Suprapubic skin (tissue), 3 donors: ENCODE measurements around the gene NUFIP1.

ENCODE experiments used
- POLR2A ChIP-seq, 2 donors: fragments of 450-650 bp; IDR thresholded peaks; one replicate each; pipeline ENCODE4 v1.6.1; 2017; ENCODE audit warnings: antibody characterized with exemption in 2 of 2, mild to moderate bottlenecking in 2 of 2, moderate library complexity in 2 of 2
- TF ChIP-seq, protein P1 (sequence below), 2 donors: fragments of 200-600 bp in 1 of 2; fragments of 450-650 bp in 1 of 2; sonication (generic) in 1 of 2; IDR thresholded peaks; one replicate each; pipeline ENCODE4 v1.5.1; 2016 to 2019; ENCODE audit warnings: antibody characterized with exemption in 2 of 2, mild to moderate bottlenecking in 1 of 2, moderate library complexity in 1 of 2

DNA sequence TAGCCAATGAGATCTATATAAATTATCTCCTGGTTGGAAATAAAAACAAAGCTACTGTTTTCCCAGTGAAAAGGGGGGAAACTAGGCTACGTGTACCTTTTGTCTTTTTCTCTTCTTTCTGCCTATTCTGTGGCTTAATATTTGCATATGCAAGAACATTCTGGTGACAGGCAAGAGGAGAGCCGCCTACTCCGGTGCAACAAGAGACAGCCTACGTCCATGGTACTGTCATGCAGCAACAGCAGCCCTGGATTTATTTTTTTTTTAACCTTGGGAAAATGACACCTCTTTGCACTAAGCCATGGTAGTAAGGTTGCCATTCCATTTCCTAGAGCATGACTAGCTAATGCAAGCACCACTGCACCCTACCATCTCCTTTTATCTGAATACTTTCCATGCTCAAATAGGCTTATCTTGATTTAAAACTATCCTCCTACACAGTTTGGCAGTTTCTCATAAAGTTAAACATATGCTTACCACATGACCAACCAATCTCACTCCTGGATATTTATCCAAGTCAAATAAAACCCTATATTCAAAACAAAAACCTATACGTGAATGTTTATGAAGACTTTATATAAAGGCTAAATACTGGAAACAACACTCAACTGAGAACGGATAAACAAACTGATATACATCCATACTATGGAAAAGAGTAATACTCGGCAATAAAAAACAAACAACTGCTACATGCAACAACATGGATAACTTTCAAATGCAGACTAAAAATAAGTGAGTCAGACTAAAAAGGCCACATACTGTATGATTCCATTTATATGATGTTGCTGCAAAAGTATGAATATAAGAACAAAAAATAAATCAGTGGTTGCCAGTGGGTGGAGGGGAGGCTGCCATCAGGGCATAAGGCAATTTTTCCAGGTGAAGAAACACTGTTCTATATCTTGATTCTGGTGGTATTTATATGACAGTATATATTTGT, 17.3 kb downstream of the NUFIP1 start:
- TF ChIP-seq, protein P1, sequence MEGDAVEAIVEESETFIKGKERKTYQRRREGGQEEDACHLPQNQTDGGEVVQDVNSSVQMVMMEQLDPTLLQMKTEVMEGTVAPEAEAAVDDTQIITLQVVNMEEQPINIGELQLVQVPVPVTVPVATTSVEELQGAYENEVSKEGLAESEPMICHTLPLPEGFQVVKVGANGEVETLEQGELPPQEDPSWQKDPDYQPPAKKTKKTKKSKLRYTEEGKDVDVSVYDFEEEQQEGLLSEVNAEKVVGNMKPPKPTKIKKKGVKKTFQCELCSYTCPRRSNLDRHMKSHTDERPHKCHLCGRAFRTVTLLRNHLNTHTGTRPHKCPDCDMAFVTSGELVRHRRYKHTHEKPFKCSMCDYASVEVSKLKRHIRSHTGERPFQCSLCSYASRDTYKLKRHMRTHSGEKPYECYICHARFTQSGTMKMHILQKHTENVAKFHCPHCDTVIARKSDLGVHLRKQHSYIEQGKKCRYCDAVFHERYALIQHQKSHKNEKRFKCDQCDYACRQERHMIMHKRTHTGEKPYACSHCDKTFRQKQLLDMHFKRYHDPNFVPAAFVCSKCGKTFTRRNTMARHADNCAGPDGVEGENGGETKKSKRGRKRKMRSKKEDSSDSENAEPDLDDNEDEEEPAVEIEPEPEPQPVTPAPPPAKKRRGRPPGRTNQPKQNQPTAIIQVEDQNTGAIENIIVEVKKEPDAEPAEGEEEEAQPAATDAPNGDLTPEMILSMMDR (IDR thresholded peaks at IDR 0.05): no peak
- TF ChIP-seq POLR2A (IDR thresholded peaks at IDR 0.05): no peak
